IMR-90 (cell line): Measurements from ENCODE around the gene SLC4A2. TPM values are rescaled to one million over a fixed set of nuclear protein-coding genes. Genes with fewer than 3 reads are reported as not detected.

Experiments used
- ATAC-seq: fragments of 200-7000 bp; cut with Tn5 transposase; 2 replicates; pipeline ENCODE4 v1.9.1; 2020; ENCODE audit warnings: low read depth, mild to moderate bottlenecking, moderate library complexity
- BruUV-seq: library from RNA; stranded (reverse); fragments of 400-500 nt; replicated peaks from 2 replicates; lab custom pipeline; 2021; lab: Mats Ljungman, UMichigan
- CTCF ChIA-PET: fragments of 300-600 bp; formaldehyde crosslinking; extraction: SDS; loops from one replicate; lab custom pipeline; 2021; ENCODE audit warnings: antibody characterized with exemption; lab: Yijun Ruan, JAX
- POLR2A ChIA-PET: fragments of 300-600 bp; sonication (Branson Sonifier 250); formaldehyde crosslinking; loops from one replicate; lab custom pipeline; 2022; ENCODE audit warnings: antibody characterized with exemption; ENCODE audit not compliant: unreplicated experiment; lab: Charles Lee
- DNase-seq: peaks from one replicate; pipeline ENCODE4 v3.0.0; 2013
- H2AFZ ChIP-seq: replicated peaks from 2 replicates; pipeline ENCODE3; 2013; ENCODE audit warnings: low read length, mild to moderate bottlenecking; ENCODE audit not compliant: poor library complexity
- H2AK5ac ChIP-seq: 2 replicates; pipeline ENCODE4 v1.6.1; 2013; ENCODE audit warnings: low read depth, low read length, inconsistent platforms
- H2AK9ac ChIP-seq: replicated peaks from 2 replicates; pipeline ENCODE3; 2013; ENCODE audit warnings: mild to moderate bottlenecking, low read depth, low read length, moderate library complexity; ENCODE audit not compliant: poor library complexity
- H2BK120ac ChIP-seq: 2 replicates; pipeline ENCODE4 v1.6.1; 2013; ENCODE audit warnings: low read depth, low read length, inconsistent platforms
- H2BK15ac ChIP-seq: 3 replicates; pipeline ENCODE4 v1.6.1; 2013; ENCODE audit warnings: low read depth, low read length, inconsistent platforms
- H2BK20ac ChIP-seq: 2 replicates; pipeline ENCODE4 v1.6.1; 2013; ENCODE audit warnings: low read depth, mild to moderate bottlenecking, inconsistent platforms, low read length, moderate library complexity
- H2BK5ac ChIP-seq: 2 replicates; pipeline ENCODE4 v1.6.1; 2013; ENCODE audit warnings: mild to moderate bottlenecking, low read depth, low read length, inconsistent platforms; ENCODE audit not compliant: poor library complexity, severe bottlenecking
- H3K14ac ChIP-seq: replicated peaks from 2 replicates; pipeline ENCODE4 v1.6.1; 2013; ENCODE audit warnings: low read depth, low read length, inconsistent platforms
- H3K18ac ChIP-seq: 2 replicates; pipeline ENCODE4 v1.6.1; 2013; ENCODE audit warnings: low read depth, low read length, control low read depth
- H3K23ac ChIP-seq: 2 replicates; pipeline ENCODE4 v1.6.1; 2013; ENCODE audit warnings: low read depth, low read length, inconsistent platforms
- H3K27ac ChIP-seq: 2 replicates; pipeline ENCODE4 v1.5.1; 2013; ENCODE audit warnings: mild to moderate bottlenecking, control low read depth, low read length; ENCODE audit not compliant: insufficient read depth
- H3K27me3 ChIP-seq: 2 replicates; pipeline ENCODE4 v1.6.1; 2013; ENCODE audit warnings: low read length; ENCODE audit not compliant: control insufficient read depth, insufficient read depth
- H3K36me3 ChIP-seq: 2 replicates; pipeline ENCODE4 v1.6.1; 2013; ENCODE audit warnings: low read length, mixed read lengths; ENCODE audit not compliant: control insufficient read depth, insufficient read depth
- H3K4ac ChIP-seq: 2 replicates; pipeline ENCODE4 v1.6.1; 2013; ENCODE audit warnings: low read depth, low read length, inconsistent platforms
- H3K4me1 ChIP-seq: 2 replicates; pipeline ENCODE4 v1.6.1; 2013; ENCODE audit warnings: low read length, mixed read lengths; ENCODE audit not compliant: control insufficient read depth, insufficient read depth
- H3K4me2 ChIP-seq: 2 replicates; pipeline ENCODE4 v1.6.1; 2013; ENCODE audit warnings: low read depth, mild to moderate bottlenecking, control low read depth, low read length, moderate library complexity
- H3K4me3 ChIP-seq: 2 replicates; pipeline ENCODE4 v1.5.1; 2013; ENCODE audit warnings: low read depth, mild to moderate bottlenecking, control low read depth, low read length, moderate library complexity; ENCODE audit not compliant: insufficient read depth
- H3K56ac ChIP-seq: 2 replicates; pipeline ENCODE4 v1.6.1; 2013; ENCODE audit warnings: low read length, inconsistent platforms; ENCODE audit not compliant: insufficient read depth; ENCODE audit errors: extremely low read depth
- H3K79me1 ChIP-seq, 2 experiments: 2 replicates each; pipeline ENCODE4 v1.6.1; 2013; ENCODE audit warnings: low read length in 2 of 2, inconsistent platforms in 1 of 2, low read depth in 1 of 2
- H3K9ac ChIP-seq: 2 replicates; pipeline ENCODE4 v1.6.1; 2013; ENCODE audit warnings: low read depth, low read length, control low read depth
- H3K9me1 ChIP-seq: 2 replicates; pipeline ENCODE4 v1.6.1; 2013; ENCODE audit warnings: low read length, inconsistent platforms; ENCODE audit not compliant: insufficient read depth
- H3K9me3 ChIP-seq: 2 replicates; pipeline ENCODE4 v1.6.1; 2013; ENCODE audit warnings: low read length; ENCODE audit not compliant: control insufficient read depth, insufficient read depth
- H4K20me1 ChIP-seq: 2 replicates; pipeline ENCODE4 v1.6.1; 2013; ENCODE audit warnings: low read length, inconsistent platforms; ENCODE audit not compliant: insufficient read depth
- H4K5ac ChIP-seq: 2 replicates; pipeline ENCODE4 v1.6.1; 2013; ENCODE audit warnings: mild to moderate bottlenecking, low read depth, low read length, control low read depth
- H4K8ac ChIP-seq, 2 experiments: 2 replicates each; pipeline ENCODE4 v1.6.1; 2013; ENCODE audit warnings: low read depth in 2 of 2, low read length in 2 of 2, control low read depth in 1 of 2, inconsistent platforms in 1 of 2
- H4K91ac ChIP-seq: 2 replicates; pipeline ENCODE4 v1.6.1; 2013; ENCODE audit warnings: low read depth, low read length, inconsistent platforms; ENCODE audit not compliant: insufficient read depth
- CEBPB ChIP-seq: IDR thresholded peaks from 2 replicates; pipeline ENCODE4 v1.6.1; 2012; ENCODE audit warnings: low read depth, low read length, improper control_type of control experiment
- CHD1 ChIP-seq: IDR thresholded peaks from 2 replicates; pipeline ENCODE4 v1.6.1; 2012; ENCODE audit warnings: low read depth, low read length, improper control_type of control experiment
- FOS ChIP-seq: fragments of 150-350 bp; IDR thresholded peaks from 2 replicates; pipeline ENCODE4 v1.6.1; 2016; ENCODE audit warnings: low read depth, low read length
- MAFK ChIP-seq: IDR thresholded peaks from 2 replicates; pipeline ENCODE4 v1.6.1; 2012; ENCODE audit warnings: low read depth, low read length, improper control_type of control experiment
- MAZ ChIP-seq: IDR thresholded peaks from 2 replicates; pipeline ENCODE4 v1.6.1; 2012; ENCODE audit warnings: low read depth, mild to moderate bottlenecking, low read length, improper control_type of control experiment, moderate library complexity, borderline replicate concordance
- POLR2A ChIP-seq: IDR thresholded peaks from 2 replicates; pipeline ENCODE4 v1.6.1; 2012; ENCODE audit warnings: mild to moderate bottlenecking, low read depth, low read length
- RAD21 ChIP-seq: IDR thresholded peaks from 2 replicates; pipeline ENCODE4 v1.6.1; 2012; ENCODE audit warnings: low read length, improper control_type of control experiment
- SMC3 ChIP-seq: fragments of 150-350 bp; IDR thresholded peaks from 2 replicates; pipeline ENCODE4 v1.6.1; 2016; ENCODE audit warnings: low read depth, mild to moderate bottlenecking, antibody characterized with exemption, low read length, moderate library complexity
- WGBS, 2 experiments: methylation state at CpG; one replicate each; pipeline versions ENCODE4 v1.1.5 to v1.1.7; 2013; ENCODE audit warnings: missing lambda C conversion rate in 2 of 2; ENCODE audit not compliant: insufficient read length in 1 of 2; ENCODE audit errors: extremely low coverage in 2 of 2; 5-methylcytosine and 5-hydroxymethylcytosine counted together
- dilution Hi-C: fragments of 300-500 bp; cut with HindIII; formaldehyde crosslinking; loops from one replicate; pipeline ENCODE4 v1.14.3; 2018; ENCODE audit warnings: low sequenced_read_pairs; ENCODE audit not compliant: unreplicated experiment
- in situ Hi-C: fragments of 300-500 bp; cut with MboI; formaldehyde crosslinking; loops from 3 replicates; pipeline ENCODE4 v1.14.3; 2019; ENCODE audit warnings: low sequenced_read_pairs, inconsistent platforms, mixed read lengths
- intact Hi-C: fragments of 100-400 bp; cut with micrococcal nuclease; formaldehyde crosslinking; loops from 2 replicates; pipeline ENCODE4 v1.10.0; 2022
- polyA plus RNA-seq, 3 experiments: library from polyadenylated mRNA; depleted of rRNA; stranded (reverse); fragments of >200 nt; gene quantifications; 2 replicates each; pipeline ENCODE4 v1.2.3, GENCODE V29; 2012; ENCODE audit warnings: low replicate concordance in 1 of 3
- total RNA-seq: library from RNA; depleted of rRNA; stranded (reverse); fragments of >200 nt; gene quantifications from 2 replicates; pipeline ENCODE4 v1.2.3, GENCODE V29; 2012
- TF ChIP-seq, protein P1 (sequence below): conservative IDR thresholded peaks from 2 replicates; pipeline ENCODE4 v1.5.1; 2012; ENCODE audit warnings: mild to moderate bottlenecking, low read depth, low read length, improper control_type of control experiment
- TF ChIP-seq, protein P2 (sequence below): fragments of 150-350 bp; IDR thresholded peaks from 2 replicates; pipeline ENCODE4 v1.6.1; 2016; ENCODE audit warnings: low read depth, mild to moderate bottlenecking, low read length, moderate library complexity, borderline replicate concordance
- TF ChIP-seq, protein P3 (sequence below): fragments of 150-350 bp; IDR thresholded peaks from 2 replicates; pipeline ENCODE4 v1.6.1; 2017; ENCODE audit warnings: mild to moderate bottlenecking, antibody characterized with exemption, low read length, low read depth

Gene SLC4A2
- total and polyA plus RNA-seq, 2 of the 4 experiments (the other 2 are of a cell fraction), result 29.6 to 91.0 TPM

DNA sequence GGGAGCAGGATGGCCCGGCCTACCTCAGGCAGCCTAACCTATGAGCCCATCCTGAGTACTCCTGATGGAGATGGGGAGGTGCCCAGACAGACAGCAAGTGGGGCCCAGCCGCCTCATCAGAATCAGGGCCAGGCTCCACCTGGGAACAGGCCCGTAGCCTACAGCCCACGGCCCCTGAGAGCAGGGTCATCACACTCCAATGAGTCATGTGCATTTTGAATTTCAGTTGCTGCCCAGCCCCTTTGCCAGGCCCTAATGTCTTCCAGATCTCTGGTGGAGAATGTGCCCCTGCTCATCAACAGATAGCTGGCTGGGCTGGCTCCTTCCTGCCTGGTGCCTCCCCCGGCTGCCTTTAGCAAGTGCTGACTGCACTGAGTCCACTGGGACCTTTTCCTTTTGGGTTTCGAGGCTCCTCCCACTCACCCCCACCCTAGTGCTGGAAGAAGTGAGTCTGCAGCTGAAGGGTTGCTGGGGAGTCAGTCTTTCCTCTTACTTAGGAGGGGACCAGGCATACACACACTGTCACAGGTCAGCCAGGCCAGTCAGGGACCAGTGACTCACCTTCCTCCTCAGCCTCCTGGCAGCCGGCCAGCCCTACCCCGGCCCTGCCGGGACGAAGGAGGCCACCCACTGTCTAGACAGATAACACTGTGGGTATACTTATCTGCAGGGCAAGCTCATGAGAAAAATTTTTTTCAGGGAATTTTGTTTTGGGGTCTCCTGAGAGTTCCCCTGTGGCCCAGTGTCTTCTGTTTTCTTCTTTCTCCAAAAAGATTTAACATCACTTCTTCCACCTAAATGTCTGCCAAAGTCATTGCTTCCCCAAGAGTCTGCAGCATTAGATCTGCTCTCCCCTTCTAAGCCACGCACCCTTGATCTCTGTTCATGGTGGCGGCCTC is 20.2 kb upstream of the SLC4A2 start:
- Histone ChIP-seq H4K20me1 (peaks cover 8% of the 10 kb centered on the region), H3K4me3 (no peak overlapping the region), H3K27ac (peak overlapping the region; percentile 24; the same call in 1 of the 2 replicates), H3K18ac (0 out of 2 replicates have a peak overlapping the region, but pooled peaks have one; percentile 5), H2BK15ac (peak overlapping the region; percentile 21; the same call in 2 of the 3 replicates), H3K9me3 (no peaks in the 10 kb centered on the region), H3K36me3 (peaks cover 37% of the 10 kb centered on the region), H4K91ac (peak overlapping the region; percentile 72), H3K14ac (peak overlapping the region; percentile 64), H2BK120ac (peak overlapping the region; percentile 77), H3K9me1 (peaks cover 18% of the 10 kb centered on the region), H2AK9ac (peak overlapping the region; percentile 92), H3K56ac (no peak overlapping the region), H3K27me3 (no peaks in the 10 kb centered on the region), H2BK5ac (peak overlapping the region; percentile 69), H3K4me2 (0 out of 2 replicates have a peak overlapping the region, but pooled peaks have one; percentile 0), H2BK20ac (peak overlapping the region; percentile 10; the same call in 1 of the 2 replicates), H2AFZ (peak overlapping the region; percentile 84), H4K5ac (no peak overlapping the region), H3K9ac (peak overlapping the region; percentile 18; the same call in 1 of the 2 replicates), H4K8ac (peak overlapping the region; percentile 16 to 61; a peak in 2 of 4 replicates), H2AK5ac (peak overlapping the region; percentile 36), H3K4ac (peak overlapping the region; percentile 77), H3K4me1 (peaks cover 17% of the 10 kb centered on the region), H3K79me1 (peaks cover 0 to 12% of the 10 kb centered on the region in 2 experiments; a peak in 1 of 4 replicates), H3K23ac (0 out of 2 replicates have a peak overlapping the region, but pooled peaks have one; percentile 56)
- 40% methylated on average over 2 of the region's 12 CpGs; no CpG with 5 or more reads in 1 of the 2 experiments for WGBS, 2 experiments
- intact Hi-C loops (no loop called here), in situ Hi-C loops (no loop called here), dilution Hi-C loops (no loop called here)
- CTCF ChIA-PET, result interaction anchor here (0.8 to 1.3 kb wide), 3 partner anchors 46 to 77 kb away, joined by 3 to 4 read pairs (median 3); no protein-coding TSS in a partner anchor
- DNase-seq (peak; percentile 91), ATAC-seq (peak; percentile 93)
- POLR2A ChIA-PET, result no interaction called here
- TF ChIP-seq CHD1, result 0 out of 2 replicates have a peak, but pooled peaks have one; percentile 43
- peak; percentile 88 for TF ChIP-seq POLR2A
- TF ChIP-seq FOS, result peak; percentile 77
- TF ChIP-seq RAD21, result peak; percentile 13; the same call in 1 of the 2 replicates
- TF ChIP-seq MAFK, result no peak
- TF ChIP-seq CEBPB, result no peak
- TF ChIP-seq MAZ, result peak; percentile 77
- TF ChIP-seq, protein P1, sequence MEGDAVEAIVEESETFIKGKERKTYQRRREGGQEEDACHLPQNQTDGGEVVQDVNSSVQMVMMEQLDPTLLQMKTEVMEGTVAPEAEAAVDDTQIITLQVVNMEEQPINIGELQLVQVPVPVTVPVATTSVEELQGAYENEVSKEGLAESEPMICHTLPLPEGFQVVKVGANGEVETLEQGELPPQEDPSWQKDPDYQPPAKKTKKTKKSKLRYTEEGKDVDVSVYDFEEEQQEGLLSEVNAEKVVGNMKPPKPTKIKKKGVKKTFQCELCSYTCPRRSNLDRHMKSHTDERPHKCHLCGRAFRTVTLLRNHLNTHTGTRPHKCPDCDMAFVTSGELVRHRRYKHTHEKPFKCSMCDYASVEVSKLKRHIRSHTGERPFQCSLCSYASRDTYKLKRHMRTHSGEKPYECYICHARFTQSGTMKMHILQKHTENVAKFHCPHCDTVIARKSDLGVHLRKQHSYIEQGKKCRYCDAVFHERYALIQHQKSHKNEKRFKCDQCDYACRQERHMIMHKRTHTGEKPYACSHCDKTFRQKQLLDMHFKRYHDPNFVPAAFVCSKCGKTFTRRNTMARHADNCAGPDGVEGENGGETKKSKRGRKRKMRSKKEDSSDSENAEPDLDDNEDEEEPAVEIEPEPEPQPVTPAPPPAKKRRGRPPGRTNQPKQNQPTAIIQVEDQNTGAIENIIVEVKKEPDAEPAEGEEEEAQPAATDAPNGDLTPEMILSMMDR, result no peak
- TF ChIP-seq, protein P2, sequence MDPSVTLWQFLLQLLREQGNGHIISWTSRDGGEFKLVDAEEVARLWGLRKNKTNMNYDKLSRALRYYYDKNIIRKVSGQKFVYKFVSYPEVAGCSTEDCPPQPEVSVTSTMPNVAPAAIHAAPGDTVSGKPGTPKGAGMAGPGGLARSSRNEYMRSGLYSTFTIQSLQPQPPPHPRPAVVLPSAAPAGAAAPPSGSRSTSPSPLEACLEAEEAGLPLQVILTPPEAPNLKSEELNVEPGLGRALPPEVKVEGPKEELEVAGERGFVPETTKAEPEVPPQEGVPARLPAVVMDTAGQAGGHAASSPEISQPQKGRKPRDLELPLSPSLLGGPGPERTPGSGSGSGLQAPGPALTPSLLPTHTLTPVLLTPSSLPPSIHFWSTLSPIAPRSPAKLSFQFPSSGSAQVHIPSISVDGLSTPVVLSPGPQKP, result no peak
- TF ChIP-seq SMC3, result no peak
- TF ChIP-seq, protein P3, sequence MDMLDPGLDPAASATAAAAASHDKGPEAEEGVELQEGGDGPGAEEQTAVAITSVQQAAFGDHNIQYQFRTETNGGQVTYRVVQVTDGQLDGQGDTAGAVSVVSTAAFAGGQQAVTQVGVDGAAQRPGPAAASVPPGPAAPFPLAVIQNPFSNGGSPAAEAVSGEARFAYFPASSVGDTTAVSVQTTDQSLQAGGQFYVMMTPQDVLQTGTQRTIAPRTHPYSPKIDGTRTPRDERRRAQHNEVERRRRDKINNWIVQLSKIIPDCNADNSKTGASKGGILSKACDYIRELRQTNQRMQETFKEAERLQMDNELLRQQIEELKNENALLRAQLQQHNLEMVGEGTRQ, result no peak
- BruUV-seq, result no TSS peak
